Ectodermal cell (in vitro differentiated cells): ENCODE data around the gene PCDHB15.
"Not testable (repeated sequence)": the region's sequence is repeated elsewhere in the genome, so short reads cannot be mapped to it uniquely, and the experiment has no call there.

Experiments
- H3K27ac ChIP-seq: 2 replicates; pipeline ENCODE4 v1.7.0; 2013; ENCODE audit warnings: mild to moderate bottlenecking, low read depth, low read length; ENCODE audit not compliant: insufficient read depth, poor library complexity, severe bottlenecking
- H3K27me3 ChIP-seq: 2 replicates; pipeline ENCODE4 v1.7.0; 2013; ENCODE audit warnings: mild to moderate bottlenecking, low read length; ENCODE audit not compliant: insufficient read depth, control insufficient read depth, poor library complexity, severe bottlenecking
- H3K36me3 ChIP-seq: one replicate; pipeline ENCODE4 v1.7.0; 2013; ENCODE audit warnings: low read length; ENCODE audit not compliant: control insufficient read depth, insufficient read depth
- H3K4me1 ChIP-seq: one replicate; pipeline ENCODE4 v1.7.0; 2013; ENCODE audit warnings: low read length; ENCODE audit not compliant: control insufficient read depth, insufficient read depth
- H3K4me3 ChIP-seq: 2 replicates; pipeline ENCODE4 v1.7.0; 2013; ENCODE audit warnings: low read depth, low read length, control low read depth; ENCODE audit not compliant: insufficient read depth
- H3K9me3 ChIP-seq: 2 replicates; pipeline ENCODE4 v1.7.0; 2013; ENCODE audit warnings: mild to moderate bottlenecking, low read length, moderate library complexity; ENCODE audit not compliant: control insufficient read depth
- WGBS, 2 experiments: methylation state at CpG; one replicate each; pipeline ENCODE4 v1.1.7; 2013; ENCODE audit warnings: missing lambda C conversion rate in 2 of 2; 5-methylcytosine and 5-hydroxymethylcytosine counted together

The PCDHB15 gene

DNA sequence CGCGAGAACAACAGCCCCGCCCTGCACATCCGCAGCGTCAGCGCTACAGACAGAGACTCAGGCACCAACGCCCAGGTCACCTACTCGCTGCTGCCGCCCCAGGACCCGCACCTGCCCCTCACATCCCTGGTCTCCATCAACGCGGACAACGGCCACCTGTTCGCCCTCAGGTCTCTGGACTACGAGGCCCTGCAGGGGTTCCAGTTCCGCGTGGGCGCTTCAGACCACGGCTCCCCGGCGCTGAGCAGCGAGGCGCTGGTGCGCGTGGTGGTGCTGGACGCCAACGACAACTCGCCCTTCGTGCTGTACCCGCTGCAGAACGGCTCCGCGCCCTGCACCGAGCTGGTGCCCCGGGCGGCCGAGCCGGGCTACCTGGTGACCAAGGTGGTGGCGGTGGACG is 29.7 kb upstream of the PCDHB15 start:
- not testable (repeated sequence) for H3K27me3 ChIP-seq, H3K4me1 ChIP-seq, H3K27ac ChIP-seq, H3K9me3 ChIP-seq, H3K4me3 ChIP-seq, H3K36me3 ChIP-seq
- 91 to 95% methylated on average over 28 to 30 of the region's 40 CpGs for WGBS, 2 experiments

GRCh38 chr5:141216035-141216434 is 29.2 kb upstream of the PCDHB15 start:
- not testable (repeated sequence) for H3K4me3 ChIP-seq, H3K36me3 ChIP-seq, H3K4me1 ChIP-seq, H3K9me3 ChIP-seq, H3K27me3 ChIP-seq, H3K27ac ChIP-seq
- WGBS, 2 experiments: 93 to 94% methylated on average over 18 to 21 of the region's 26 CpGs

GRCh38 chr5:141223112-141223783 is 21.9 kb upstream of the PCDHB15 start, which contains the start of gene PCDHB14:
Gene PCDHB14, plus strand, starts transcription at chr5:141223343. Its CDS starts 163 bp downstream, at chr5:141223506.
- Histone ChIP-seq H3K4me3 (peak within 1 kb of the TSS; percentile 14), H3K27ac (no peak within 1 kb of the TSS), H3K4me1 (no peaks in the 10 kb centered on the region), H3K27me3 (no peaks in the 10 kb centered on the region), H3K9me3 (no peaks in the 10 kb centered on the region), H3K36me3 (no peaks in the 10 kb centered on the region)
- WGBS, 2 experiments: 46 to 47% methylated on average over 15 of the region's 15 CpGs

DNA sequence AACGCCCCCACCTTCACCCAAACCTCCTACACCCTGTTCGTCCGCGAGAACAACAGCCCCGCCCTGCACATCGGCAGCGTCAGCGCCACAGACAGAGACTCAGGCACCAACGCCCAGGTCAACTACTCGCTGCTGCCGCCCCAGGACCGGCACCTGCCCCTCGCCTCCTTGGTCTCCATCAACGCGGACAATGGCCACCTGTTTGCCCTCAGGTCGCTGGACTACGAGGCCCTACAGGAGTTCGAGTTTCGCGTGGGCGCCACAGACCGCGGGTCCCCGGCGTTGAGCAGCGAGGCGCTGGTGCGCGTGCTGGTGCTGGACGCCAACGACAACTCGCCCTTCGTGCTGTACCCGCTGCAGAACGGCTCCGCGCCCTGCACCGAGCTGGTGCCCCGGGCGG is 20.4 kb upstream of the PCDHB15 start:
- not testable (repeated sequence) for H3K27me3 ChIP-seq, H3K27ac ChIP-seq, H3K4me1 ChIP-seq, H3K9me3 ChIP-seq, H3K36me3 ChIP-seq, H3K4me3 ChIP-seq
- 94% methylated on average over 27 to 29 of the region's 40 CpGs for WGBS, 2 experiments

GRCh38 chr5:141225421-141225820 is 19.8 kb upstream of the PCDHB15 start:
- not testable (repeated sequence) for H3K9me3 ChIP-seq, H3K36me3 ChIP-seq, H3K4me1 ChIP-seq, H3K4me3 ChIP-seq, H3K27me3 ChIP-seq, H3K27ac ChIP-seq
- WGBS, 2 experiments: 95 to 98% methylated on average over 25 to 27 of the region's 30 CpGs

- peaks cover 6% of the 10 kb centered on the region for H3K9me3 ChIP-seq
These were observed 11.0 kb upstream of the PCDHB15 start for GRCh38 chr5:141234109-141234667.

DNA sequence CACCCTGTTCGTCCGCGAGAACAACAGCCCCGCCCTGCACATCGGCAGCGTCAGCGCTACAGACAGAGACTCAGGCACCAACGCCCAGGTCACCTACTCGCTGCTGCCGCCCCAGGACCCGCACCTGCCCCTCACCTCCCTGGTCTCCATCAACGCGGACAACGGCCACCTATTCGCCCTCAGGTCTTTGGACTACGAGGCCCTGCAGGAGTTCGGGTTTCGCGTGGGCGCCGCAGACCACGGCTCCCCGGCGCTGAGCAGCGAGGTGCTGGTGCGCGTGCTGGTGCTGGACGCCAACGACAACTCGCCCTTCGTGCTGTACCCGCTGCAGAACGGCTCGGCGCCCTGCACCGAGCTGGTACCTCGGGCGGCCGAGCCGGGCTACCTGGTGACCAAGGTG is 9.3 kb upstream of the PCDHB15 start:
- not testable (repeated sequence) for H3K27ac ChIP-seq, H3K9me3 ChIP-seq
- WGBS, 2 experiments: 93 to 97% methylated on average over 40 of the region's 40 CpGs

More at GRCh38 chr5:141234109-141234667, 11.0 kb upstream of the PCDHB15 start:
- Histone ChIP-seq H3K27me3 (no peaks in the 10 kb centered on the region), H3K36me3 (no peaks in the 10 kb centered on the region), H3K27ac (no peak overlapping the region), H3K4me3 (no peak overlapping the region), H3K4me1 (no peaks in the 10 kb centered on the region)
- 87 to 90% methylated on average over 14 to 15 of the region's 15 CpGs for WGBS, 2 experiments

DNA sequence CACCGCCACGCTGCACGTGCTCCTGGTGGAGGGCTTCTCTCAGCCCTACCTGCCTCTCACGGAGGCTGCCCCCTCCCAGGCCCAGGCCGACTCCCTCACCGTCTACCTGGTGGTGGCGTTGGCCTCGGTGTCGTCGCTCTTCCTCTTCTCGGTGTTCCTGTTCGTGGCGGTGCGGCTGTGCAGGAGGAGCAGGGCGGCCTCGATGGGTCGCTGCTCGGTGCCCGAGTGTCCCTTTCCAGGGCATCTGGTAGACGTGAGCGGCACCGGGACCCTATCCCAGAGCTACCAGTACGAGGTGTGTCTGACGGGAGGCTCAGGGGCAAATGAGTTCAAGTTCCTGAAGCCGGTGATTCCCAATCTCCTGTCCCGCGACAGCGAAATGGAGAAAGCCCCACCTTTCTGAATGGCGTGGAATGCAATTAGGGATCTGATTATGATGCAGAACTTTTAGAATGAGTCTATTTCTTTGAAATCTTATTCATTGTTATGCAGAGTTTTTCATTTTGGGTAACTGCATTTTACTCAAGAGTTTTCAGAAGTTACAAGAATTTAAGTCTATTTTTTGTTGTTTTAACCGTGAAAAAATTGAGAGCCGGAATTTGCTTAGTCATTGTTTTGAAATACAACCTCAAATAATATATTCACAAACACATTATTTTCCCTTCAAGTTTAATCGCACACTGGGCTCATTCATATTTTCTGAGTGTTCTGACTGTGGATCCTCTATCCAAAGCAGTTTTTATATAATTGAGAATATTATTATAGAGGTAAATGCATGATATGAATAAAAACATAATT is 8.5 kb upstream of the PCDHB15 start:
- 95 to 96% methylated on average over 32 of the region's 32 CpGs for WGBS, 2 experiments
- no peaks in the 10 kb centered on the region for H3K36me3 ChIP-seq
- no peaks in the 10 kb centered on the region for H3K4me1 ChIP-seq
- H3K4me3 ChIP-seq: no peak overlapping the region
- H3K9me3 ChIP-seq: peaks cover 6% of the 10 kb centered on the region
- H3K27me3 ChIP-seq: no peaks in the 10 kb centered on the region
- no peak overlapping the region for H3K27ac ChIP-seq

More for the DNA sequence above, 9.3 kb upstream of the PCDHB15 start:
- not testable (repeated sequence) for H3K4me3 ChIP-seq, H3K36me3 ChIP-seq, H3K27me3 ChIP-seq, H3K4me1 ChIP-seq

DNA sequence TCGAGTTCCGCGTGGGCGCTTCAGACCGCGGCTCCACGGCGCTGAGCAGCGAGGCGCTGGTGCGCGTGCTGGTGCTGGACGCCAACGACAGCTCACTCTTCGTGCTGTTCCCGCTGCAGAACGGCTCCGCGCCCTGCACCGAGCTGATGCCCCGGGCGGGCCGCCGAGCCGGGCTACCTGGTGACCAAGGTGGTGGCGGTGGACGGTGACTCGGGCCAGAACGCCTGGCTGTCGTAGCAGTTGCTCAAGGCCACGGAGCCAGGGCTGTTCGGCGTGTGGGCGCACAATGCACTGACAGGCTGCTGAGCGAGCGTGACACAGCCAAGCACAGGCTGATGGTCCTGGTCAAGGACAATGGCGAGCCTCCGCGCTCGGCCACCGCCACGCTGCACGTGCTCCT is 3.7 kb upstream of the PCDHB15 start:
- 95% methylated on average over 43 of the region's 43 CpGs for WGBS, 2 experiments
- Histone ChIP-seq H3K9me3 (no peaks in the 10 kb centered on the region), H3K36me3 (no peaks in the 10 kb centered on the region), H3K4me1 (no peaks in the 10 kb centered on the region), H3K4me3 (no peak overlapping the region), H3K27me3 (no peaks in the 10 kb centered on the region), H3K27ac (no peak overlapping the region)

DNA sequence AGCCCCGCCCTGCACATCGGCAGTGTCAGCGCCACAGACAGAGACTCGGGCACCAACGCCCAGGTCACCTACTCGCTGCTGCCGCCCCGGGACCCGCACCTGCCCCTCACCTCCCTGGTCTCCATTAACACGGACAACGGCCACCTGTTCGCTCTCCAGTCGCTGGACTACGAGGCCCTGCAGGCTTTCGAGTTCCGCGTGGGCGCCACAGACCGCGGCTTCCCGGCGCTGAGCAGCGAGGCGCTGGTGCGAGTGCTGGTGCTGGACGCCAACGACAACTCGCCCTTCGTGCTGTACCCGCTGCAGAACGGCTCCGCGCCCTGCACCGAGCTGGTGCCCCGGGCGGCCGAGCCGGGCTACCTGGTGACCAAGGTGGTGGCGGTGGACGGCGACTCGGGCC is 1.8 kb downstream of the PCDHB15 start:
- H3K4me1 ChIP-seq, H3K9me3 ChIP-seq, H3K36me3 ChIP-seq, H3K27me3 ChIP-seq, H3K27ac ChIP-seq, H3K4me3 ChIP-seq: not testable (repeated sequence)
- WGBS, 2 experiments: 91% methylated on average over 22 to 23 of the region's 42 CpGs
